ENCODE data around the gene SP7. TPM values are rescaled to one million over a fixed set of nuclear protein-coding genes. Genes with fewer than 3 reads are reported as not detected.

Gene SP7
- total RNA-seq, 2 donors from 2014 or later: not detected

DNA sequence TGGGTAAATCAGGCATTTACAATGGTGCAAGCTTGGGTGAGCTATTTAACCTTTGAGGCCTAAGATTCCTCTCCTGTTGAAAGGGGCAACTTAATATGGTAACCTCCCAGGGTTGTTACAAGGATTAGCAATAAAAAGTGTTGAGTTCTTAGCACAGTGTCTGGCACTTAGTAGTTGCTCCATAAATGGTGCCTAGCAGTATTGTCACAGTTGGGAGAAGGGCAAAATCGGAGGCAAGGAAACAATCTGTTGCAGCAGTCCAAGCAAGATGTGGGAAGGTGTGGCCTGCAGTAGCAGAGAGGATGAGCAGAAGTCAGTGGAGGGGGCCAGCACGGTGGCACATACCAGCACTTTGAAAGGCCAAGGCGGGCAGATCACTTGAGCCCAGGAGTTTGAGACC, 7.3 kb upstream of the SP7 start:
- Histone ChIP-seq H3K4me1 (ENCODE audit: control insufficient read depth, insufficient read depth, low read length) (peaks cover 8% of the 10 kb centered on the region), H3K9me3 (ENCODE audit: control insufficient read depth, low read length) (no peaks in the 10 kb centered on the region), H3K9ac (ENCODE audit: extremely low read depth, low read length, poor library complexity, severe bottlenecking) (no peak overlapping the region), H3K36me3 (ENCODE audit: control insufficient read depth, insufficient read depth, low read length) (no peaks in the 10 kb centered on the region), H3K27me3 (ENCODE audit: control insufficient read depth, insufficient read depth, low read length, poor library complexity, severe bottlenecking) (no peaks in the 10 kb centered on the region), H3K4me3 (ENCODE audit: low read length) (no peak overlapping the region), H3K27ac (ENCODE audit: low read depth, low read length) (no peak overlapping the region)
- H3K4me1 Mint-ChIP-seq: peaks cover 11% of the 10 kb centered on the region
- DNase-seq: no peak
- H3K27ac Mint-ChIP-seq: no peak overlapping the region
- H3K4me3 Mint-ChIP-seq: no peak overlapping the region
- no peaks in the 10 kb centered on the region for H3K36me3 Mint-ChIP-seq (ENCODE audit: low read depth)
- TF ChIP-seq, protein P1, sequence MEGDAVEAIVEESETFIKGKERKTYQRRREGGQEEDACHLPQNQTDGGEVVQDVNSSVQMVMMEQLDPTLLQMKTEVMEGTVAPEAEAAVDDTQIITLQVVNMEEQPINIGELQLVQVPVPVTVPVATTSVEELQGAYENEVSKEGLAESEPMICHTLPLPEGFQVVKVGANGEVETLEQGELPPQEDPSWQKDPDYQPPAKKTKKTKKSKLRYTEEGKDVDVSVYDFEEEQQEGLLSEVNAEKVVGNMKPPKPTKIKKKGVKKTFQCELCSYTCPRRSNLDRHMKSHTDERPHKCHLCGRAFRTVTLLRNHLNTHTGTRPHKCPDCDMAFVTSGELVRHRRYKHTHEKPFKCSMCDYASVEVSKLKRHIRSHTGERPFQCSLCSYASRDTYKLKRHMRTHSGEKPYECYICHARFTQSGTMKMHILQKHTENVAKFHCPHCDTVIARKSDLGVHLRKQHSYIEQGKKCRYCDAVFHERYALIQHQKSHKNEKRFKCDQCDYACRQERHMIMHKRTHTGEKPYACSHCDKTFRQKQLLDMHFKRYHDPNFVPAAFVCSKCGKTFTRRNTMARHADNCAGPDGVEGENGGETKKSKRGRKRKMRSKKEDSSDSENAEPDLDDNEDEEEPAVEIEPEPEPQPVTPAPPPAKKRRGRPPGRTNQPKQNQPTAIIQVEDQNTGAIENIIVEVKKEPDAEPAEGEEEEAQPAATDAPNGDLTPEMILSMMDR (conservative IDR thresholded peaks at IDR 0.05): no peak
- 65 to 90% methylated on average over 2 to 3 of the region's 3 CpGs for WGBS, 2 experiments (ENCODE audit: insufficient coverage in 1 of 2, insufficient read length in 1 of 2)
- peaks cover 27% of the 10 kb centered on the region for H3K27me3 Mint-ChIP-seq (ENCODE audit: insufficient read depth)
- no peaks in the 10 kb centered on the region for H3K9me3 Mint-ChIP-seq

DNA sequence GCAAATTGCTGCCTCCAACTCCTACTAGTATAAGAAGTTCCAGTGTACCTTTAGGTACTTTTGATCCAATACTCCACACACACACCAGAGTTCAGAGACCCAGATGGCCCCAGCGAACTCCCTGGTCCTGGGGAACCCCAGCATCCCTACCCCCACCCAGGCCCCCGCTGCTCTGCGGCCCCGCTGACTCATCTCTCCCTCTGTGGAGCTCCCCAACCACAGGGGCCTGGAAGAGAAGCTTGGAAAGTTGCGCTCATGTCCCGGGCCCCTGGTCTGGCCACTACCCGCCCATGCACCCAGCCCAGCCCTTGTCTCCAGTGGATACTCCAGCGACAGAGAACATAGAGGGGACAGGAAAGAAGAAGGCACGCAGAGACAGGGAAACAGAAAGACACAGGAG, 4.2 kb upstream of the SP7 start:
- 90 to 92% methylated on average over 4 to 9 of the region's 9 CpGs for WGBS, 2 experiments (ENCODE audit: insufficient coverage in 1 of 2, insufficient read length in 1 of 2)
- peak; percentile 49 for DNase-seq
- no peaks in the 10 kb centered on the region for H3K9me3 Mint-ChIP-seq
- no peak overlapping the region for H3K9ac ChIP-seq (ENCODE audit: extremely low read depth, low read length, poor library complexity, severe bottlenecking)
- H3K4me1 ChIP-seq (ENCODE audit: control insufficient read depth, insufficient read depth, low read length): peaks cover under 1% of the 10 kb centered on the region
- H3K4me3 Mint-ChIP-seq: no peak overlapping the region
- H3K27me3 ChIP-seq (ENCODE audit: control insufficient read depth, insufficient read depth, low read length, poor library complexity, severe bottlenecking): no peaks in the 10 kb centered on the region
- peaks cover 31% of the 10 kb centered on the region for H3K27me3 Mint-ChIP-seq (ENCODE audit: insufficient read depth)
- H3K27ac Mint-ChIP-seq: no peak overlapping the region
- H3K36me3 Mint-ChIP-seq (ENCODE audit: low read depth): no peaks in the 10 kb centered on the region
- no peaks in the 10 kb centered on the region for H3K9me3 ChIP-seq (ENCODE audit: control insufficient read depth, low read length)
- no peak overlapping the region for H3K4me3 ChIP-seq (ENCODE audit: low read length)
- TF ChIP-seq, protein P1 (conservative IDR thresholded peaks at IDR 0.05): no peak
- no peak overlapping the region for H3K27ac ChIP-seq (ENCODE audit: low read depth, low read length)
- no peaks in the 10 kb centered on the region for H3K36me3 ChIP-seq (ENCODE audit: control insufficient read depth, insufficient read depth, low read length)
- peaks cover 12% of the 10 kb centered on the region for H3K4me1 Mint-ChIP-seq

DNA sequence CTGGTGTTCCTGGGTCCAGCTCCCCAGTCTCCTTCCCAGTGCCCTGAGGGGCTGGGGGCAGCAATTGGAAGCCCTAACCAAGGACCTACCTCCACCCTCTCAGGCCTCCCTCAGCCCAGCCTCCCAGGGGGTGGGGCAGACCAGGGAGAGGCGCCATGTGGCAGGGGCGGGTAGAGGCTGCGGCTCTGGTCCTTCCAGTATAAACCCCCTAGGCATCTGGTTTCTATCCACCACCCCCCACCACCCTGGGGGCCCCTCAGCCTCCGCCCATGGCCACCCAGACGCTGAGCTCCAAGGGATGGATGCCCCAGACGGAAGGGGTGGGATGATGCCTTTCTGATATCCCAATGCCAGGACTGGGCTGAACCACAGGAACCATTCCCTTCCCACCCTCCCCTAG, 2.8 kb upstream of the SP7 start:
- Histone ChIP-seq H3K27me3 (ENCODE audit: control insufficient read depth, insufficient read depth, low read length, poor library complexity, severe bottlenecking) (no peaks in the 10 kb centered on the region), H3K27ac (ENCODE audit: low read depth, low read length) (no peak overlapping the region), H3K9ac (ENCODE audit: extremely low read depth, low read length, poor library complexity, severe bottlenecking) (no peak overlapping the region), H3K4me3 (ENCODE audit: low read length) (no peak overlapping the region), H3K4me1 (ENCODE audit: control insufficient read depth, insufficient read depth, low read length) (no peaks in the 10 kb centered on the region), H3K36me3 (ENCODE audit: control insufficient read depth, insufficient read depth, low read length) (no peaks in the 10 kb centered on the region), H3K9me3 (ENCODE audit: control insufficient read depth, low read length) (no peaks in the 10 kb centered on the region)
- WGBS, 2 experiments (ENCODE audit: insufficient coverage in 1 of 2, insufficient read length in 1 of 2): 86 to 100% methylated on average over 1 to 6 of the region's 6 CpGs
- no peak overlapping the region for H3K27ac Mint-ChIP-seq
- TF ChIP-seq, protein P1 (conservative IDR thresholded peaks at IDR 0.05): no peak
- H3K9me3 Mint-ChIP-seq: no peaks in the 10 kb centered on the region
- H3K27me3 Mint-ChIP-seq (ENCODE audit: insufficient read depth): peaks cover 34% of the 10 kb centered on the region
- peaks cover 10% of the 10 kb centered on the region for H3K4me1 Mint-ChIP-seq
- no peaks in the 10 kb centered on the region for H3K36me3 Mint-ChIP-seq (ENCODE audit: low read depth)
- H3K4me3 Mint-ChIP-seq: no peak overlapping the region
- no peak for DNase-seq
